Measurements from ENCODE around the gene RAB24. TPM values are rescaled to one million over a fixed set of nuclear protein-coding genes. Genes with fewer than 3 reads are reported as not detected.
"Not testable (repeated sequence)": the region's sequence is repeated elsewhere in the genome, so short reads cannot be mapped to it uniquely, and the experiment has no call there.

The RAB24 gene
- total RNA-seq, 4 donors from 2014 or later, result 20.0 to 35.4 (median 31.1) TPM

DNA sequence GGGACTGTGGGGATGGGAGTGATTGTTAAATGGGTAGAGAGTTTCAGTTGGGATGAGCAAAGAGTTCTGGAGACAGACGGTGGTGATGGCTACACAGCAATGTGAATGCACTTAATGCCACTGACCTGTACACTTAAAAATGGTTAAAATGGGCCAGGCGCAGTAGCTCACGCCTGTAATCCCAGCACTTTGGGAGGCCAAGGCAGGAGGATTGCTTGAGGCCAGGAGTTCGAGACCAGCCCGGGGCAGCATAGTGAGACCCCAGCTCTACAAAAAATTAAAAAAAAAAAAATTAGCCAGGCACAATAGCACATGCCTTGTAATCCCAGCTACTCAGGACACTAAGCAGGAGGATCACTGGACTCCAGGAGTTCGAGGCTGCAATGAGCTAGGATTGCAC lies 40.3 kb upstream of the RAB24 start:
- DNase-seq (ENCODE audit: extremely low spot score), result no peak
- no peaks in the 10 kb centered on the region for H3K27me3 ChIP-seq
- H3K4me1 ChIP-seq, result peaks cover 0 to 35% (median 22%) of the 10 kb centered on the region in 4 donors
- no peaks in the 10 kb centered on the region for H3K9me3 ChIP-seq
- 95% methylated on average over 6 of the region's 6 CpGs for WGBS
- intact Hi-C loops (cut with DNase I), result no loop called here
- TF ChIP-seq POLR2A (IDR thresholded peaks at IDR 0.05; ENCODE audit: low read depth) (no peak), EP300 (IDR thresholded peaks at IDR 0.05) (no peak), POLR2AphosphoS5 (IDR thresholded peaks at IDR 0.05) (no peak)
- TF ChIP-seq, protein P1, sequence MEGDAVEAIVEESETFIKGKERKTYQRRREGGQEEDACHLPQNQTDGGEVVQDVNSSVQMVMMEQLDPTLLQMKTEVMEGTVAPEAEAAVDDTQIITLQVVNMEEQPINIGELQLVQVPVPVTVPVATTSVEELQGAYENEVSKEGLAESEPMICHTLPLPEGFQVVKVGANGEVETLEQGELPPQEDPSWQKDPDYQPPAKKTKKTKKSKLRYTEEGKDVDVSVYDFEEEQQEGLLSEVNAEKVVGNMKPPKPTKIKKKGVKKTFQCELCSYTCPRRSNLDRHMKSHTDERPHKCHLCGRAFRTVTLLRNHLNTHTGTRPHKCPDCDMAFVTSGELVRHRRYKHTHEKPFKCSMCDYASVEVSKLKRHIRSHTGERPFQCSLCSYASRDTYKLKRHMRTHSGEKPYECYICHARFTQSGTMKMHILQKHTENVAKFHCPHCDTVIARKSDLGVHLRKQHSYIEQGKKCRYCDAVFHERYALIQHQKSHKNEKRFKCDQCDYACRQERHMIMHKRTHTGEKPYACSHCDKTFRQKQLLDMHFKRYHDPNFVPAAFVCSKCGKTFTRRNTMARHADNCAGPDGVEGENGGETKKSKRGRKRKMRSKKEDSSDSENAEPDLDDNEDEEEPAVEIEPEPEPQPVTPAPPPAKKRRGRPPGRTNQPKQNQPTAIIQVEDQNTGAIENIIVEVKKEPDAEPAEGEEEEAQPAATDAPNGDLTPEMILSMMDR (IDR thresholded peaks at IDR 0.05), result no peak
- H3K27ac ChIP-seq (replicated peaks in 1 of 4), result no peak overlapping the region
- peaks cover 0 to 58% (median 32%) of the 10 kb centered on the region in 4 donors for H3K36me3 ChIP-seq
- H3K4me3 ChIP-seq, result no peak overlapping the region

DNA sequence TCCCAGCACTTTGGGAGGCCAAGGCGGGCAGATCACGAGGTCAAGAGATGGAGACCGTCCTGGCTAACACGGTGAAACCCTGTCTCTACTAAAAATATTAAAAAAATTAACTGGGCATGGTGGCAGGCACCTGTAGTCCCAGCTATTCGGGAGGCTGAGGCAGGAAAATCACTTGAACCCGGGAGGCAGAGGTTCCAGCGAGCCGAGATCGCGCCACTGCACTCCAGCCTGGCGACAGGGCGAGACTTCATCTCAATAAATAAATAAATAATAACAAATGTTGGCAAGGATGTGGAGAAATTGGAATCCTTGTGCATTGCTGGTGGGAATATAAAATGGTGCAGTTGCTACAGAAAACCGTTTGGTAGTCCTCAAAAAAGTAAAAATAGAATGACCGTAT lies 39.5 kb upstream of the RAB24 start:
- H3K36me3 ChIP-seq, result peaks cover 0 to 65% (median 38%) of the 10 kb centered on the region in 4 donors

DNA sequence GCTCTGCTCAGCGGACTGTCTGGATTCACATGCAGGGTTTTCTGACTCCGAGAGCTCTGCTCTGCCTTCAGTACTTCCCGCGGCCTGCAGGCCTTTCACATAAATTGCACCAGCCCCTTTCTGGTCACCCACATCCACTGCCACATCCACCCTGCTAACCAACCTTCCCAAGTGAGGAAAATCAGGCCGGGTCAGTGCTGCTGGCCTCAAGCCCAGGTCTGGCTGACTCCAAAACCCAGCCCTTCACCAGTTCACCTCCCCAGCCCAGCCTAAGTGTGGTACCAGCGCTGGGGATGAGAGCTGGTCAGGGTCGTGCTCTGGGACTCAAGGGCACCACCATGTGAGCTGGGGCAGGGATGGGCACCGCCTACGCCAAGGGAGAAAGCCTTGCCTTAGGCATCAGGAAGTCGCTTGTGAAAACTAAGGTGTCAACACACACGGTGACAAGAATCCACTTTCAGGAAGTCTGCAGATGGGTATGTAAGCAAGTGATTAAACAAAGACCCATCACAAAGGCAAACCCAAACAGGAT lies 35.7 kb upstream of the RAB24 start:
- no peak for DNase-seq (ENCODE audit: extremely low spot score)
- no peak overlapping the region for H3K4me3 ChIP-seq
- WGBS, result 69% methylated on average over 11 of the region's 11 CpGs
- no peak for TF ChIP-seq POLR2AphosphoS5 (IDR thresholded peaks at IDR 0.05)
- TF ChIP-seq, protein P1 (IDR thresholded peaks at IDR 0.05), result no peak
- TF ChIP-seq EP300 (IDR thresholded peaks at IDR 0.05), result no peak
- no peak for TF ChIP-seq POLR2A (IDR thresholded peaks at IDR 0.05; ENCODE audit: low read depth)
- H3K4me1 ChIP-seq, result peaks cover 0 to 16% (median 5%) of the 10 kb centered on the region in 4 donors
- H3K36me3 ChIP-seq, result peaks cover 35 to 84% (median 64%) of the 10 kb centered on the region in 4 donors
- no peaks in the 10 kb centered on the region for H3K9me3 ChIP-seq
- intact Hi-C loops (cut with DNase I), result no loop called here
- no peak overlapping the region for H3K27ac ChIP-seq (replicated peaks in 1 of 4)
- H3K27me3 ChIP-seq, result no peaks in the 10 kb centered on the region

More for the DNA sequence above, 39.5 kb upstream of the RAB24 start:
- DNase-seq (ENCODE audit: extremely low spot score); H3K4me3 ChIP-seq; intact Hi-C loops (cut with DNase I); H3K27ac ChIP-seq (replicated peaks in 1 of 4); H3K9me3 ChIP-seq; H3K27me3 ChIP-seq: not testable (repeated sequence)
- 91% methylated on average over 14 of the region's 14 CpGs for WGBS
- H3K4me1 ChIP-seq, result peaks cover 0 to 33% (median 15%) of the 10 kb centered on the region in 4 donors

DNA sequence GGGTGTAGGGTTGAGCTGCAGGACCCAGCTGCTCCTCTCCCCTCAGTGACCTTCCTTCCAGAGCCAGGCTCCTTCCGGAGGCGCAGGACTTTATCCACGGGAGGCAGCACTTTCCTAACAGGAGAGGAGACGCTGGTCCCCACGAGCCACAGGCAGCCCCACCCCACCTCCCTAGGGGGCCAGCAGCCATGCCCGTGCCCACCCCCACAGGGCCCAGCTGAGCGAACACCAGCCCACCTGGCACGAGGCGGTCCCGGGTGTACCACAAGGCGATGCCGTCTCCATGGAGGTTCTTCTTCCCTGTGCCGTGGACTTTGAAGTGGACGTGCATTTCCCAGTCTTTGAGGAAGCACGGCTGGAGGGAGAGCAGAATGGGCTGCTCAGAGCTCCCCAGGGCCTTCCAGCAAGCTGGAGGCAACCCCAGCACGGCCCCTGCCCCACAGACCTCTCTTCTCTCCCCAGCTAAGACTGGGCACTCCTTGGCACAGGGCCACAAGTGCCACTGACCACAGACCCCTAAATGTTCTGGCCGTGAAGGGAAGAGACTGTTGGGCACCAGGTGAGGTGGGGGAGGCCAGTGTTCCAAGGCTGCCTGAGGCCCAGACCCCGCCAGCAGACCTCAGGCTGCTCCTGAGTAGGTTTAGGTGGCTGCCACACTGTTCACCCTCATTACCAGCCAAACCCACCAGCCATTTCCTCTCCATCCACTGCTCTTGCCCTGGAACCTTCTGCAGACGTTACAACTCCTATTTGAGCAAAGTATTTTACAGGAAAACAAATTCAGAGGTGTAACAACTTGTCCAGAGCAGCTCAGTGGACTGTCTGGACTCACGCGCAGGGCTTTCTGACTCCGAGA lies 35.0 kb upstream of the RAB24 start:
- no peak for DNase-seq (ENCODE audit: extremely low spot score)
- H3K9me3 ChIP-seq, result no peaks in the 10 kb centered on the region
- H3K4me3 ChIP-seq, result no peak overlapping the region
- H3K4me1 ChIP-seq, result peaks cover 0 to 16% (median 5%) of the 10 kb centered on the region in 4 donors
- H3K36me3 ChIP-seq, result peaks cover 42 to 86% (median 69%) of the 10 kb centered on the region in 4 donors
- 86% methylated on average over 20 of the region's 22 CpGs for WGBS
- H3K27ac ChIP-seq (replicated peaks in 1 of 4), result no peak overlapping the region
- TF ChIP-seq, protein P1 (IDR thresholded peaks at IDR 0.05), result no peak
- TF ChIP-seq POLR2A (IDR thresholded peaks at IDR 0.05; ENCODE audit: low read depth) (no peak), EP300 (IDR thresholded peaks at IDR 0.05) (no peak), POLR2AphosphoS5 (IDR thresholded peaks at IDR 0.05) (no peak)
- intact Hi-C loops (cut with DNase I), result no loop called here
- no peaks in the 10 kb centered on the region for H3K27me3 ChIP-seq

Measured in esophagus muscularis mucosa (tissue), 4 donors.